A673 (cell line): ENCODE results near the gene STARD3.

Experiments
- EZH2 ChIP-seq: fragments of 200-600 bp; sonication (generic); IDR thresholded peaks from 2 replicates; pipeline ENCODE4 v1.6.1; 2017; ENCODE audit warnings: borderline replicate concordance, low read depth, mild to moderate bottlenecking, mixed read lengths, antibody characterized with exemption, low read length; ENCODE audit not compliant: poor library complexity, severe bottlenecking
- TF ChIP-seq, protein P1 (sequence below): fragments of 300-800, 200-600 bp; sonication (generic); conservative IDR thresholded peaks from 2 replicates; pipeline ENCODE4 v1.5.1; 2017; ENCODE audit warnings: low read depth, mild to moderate bottlenecking, antibody characterized with exemption, low read length, moderate library complexity, mixed read lengths

DNA sequence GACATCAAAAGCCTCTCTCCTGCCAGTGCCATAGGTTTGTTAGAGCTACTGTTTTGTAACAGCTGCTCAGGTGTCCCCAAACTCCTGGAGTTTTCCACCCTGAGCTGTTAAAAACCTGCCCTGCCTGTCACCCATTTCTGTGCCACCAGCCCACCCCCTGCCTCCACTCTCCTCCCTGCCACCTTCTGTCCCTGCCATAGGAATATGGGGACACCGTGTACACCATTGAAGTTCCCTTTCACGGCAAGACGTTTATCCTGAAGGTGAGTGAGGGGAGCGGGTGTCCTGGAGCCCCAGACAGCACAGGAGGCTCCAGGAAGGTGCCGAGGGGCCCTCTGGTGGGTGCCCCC is 23.0 kb downstream of the STARD3 start:
- TF ChIP-seq EZH2, result no peak
- TF ChIP-seq, protein P1, sequence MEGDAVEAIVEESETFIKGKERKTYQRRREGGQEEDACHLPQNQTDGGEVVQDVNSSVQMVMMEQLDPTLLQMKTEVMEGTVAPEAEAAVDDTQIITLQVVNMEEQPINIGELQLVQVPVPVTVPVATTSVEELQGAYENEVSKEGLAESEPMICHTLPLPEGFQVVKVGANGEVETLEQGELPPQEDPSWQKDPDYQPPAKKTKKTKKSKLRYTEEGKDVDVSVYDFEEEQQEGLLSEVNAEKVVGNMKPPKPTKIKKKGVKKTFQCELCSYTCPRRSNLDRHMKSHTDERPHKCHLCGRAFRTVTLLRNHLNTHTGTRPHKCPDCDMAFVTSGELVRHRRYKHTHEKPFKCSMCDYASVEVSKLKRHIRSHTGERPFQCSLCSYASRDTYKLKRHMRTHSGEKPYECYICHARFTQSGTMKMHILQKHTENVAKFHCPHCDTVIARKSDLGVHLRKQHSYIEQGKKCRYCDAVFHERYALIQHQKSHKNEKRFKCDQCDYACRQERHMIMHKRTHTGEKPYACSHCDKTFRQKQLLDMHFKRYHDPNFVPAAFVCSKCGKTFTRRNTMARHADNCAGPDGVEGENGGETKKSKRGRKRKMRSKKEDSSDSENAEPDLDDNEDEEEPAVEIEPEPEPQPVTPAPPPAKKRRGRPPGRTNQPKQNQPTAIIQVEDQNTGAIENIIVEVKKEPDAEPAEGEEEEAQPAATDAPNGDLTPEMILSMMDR, result no peak
